ENCODE measurements around the gene GP1BA.

GP1BA gene

GRCh38 chr17:4974115-4974670, 42.1 kb downstream of the GP1BA start:
- no peak for DNase-seq (ENCODE audit: low read depth)

DNA sequence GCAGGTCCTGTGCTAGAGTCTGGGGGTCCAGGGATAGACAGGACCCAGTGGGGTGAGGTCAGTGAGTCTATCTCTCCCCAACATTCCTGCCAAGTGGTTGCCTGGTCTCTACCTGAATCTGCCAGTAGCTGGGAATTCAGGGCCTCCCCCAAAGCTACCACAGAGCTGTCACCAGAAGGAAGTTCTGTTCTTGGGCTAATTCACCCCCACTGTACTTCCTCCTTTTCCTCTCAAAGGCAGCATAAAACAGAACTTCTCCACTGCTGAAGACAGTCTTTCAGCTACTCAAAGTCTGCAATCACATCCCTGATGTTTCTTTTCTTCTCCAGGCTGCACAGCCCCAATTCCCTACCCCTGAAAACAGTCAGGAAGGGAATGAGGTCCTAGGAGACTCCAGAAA, 46.6 kb downstream of the GP1BA start:
- DNase-seq (ENCODE audit: low read depth): no peak

DNA sequence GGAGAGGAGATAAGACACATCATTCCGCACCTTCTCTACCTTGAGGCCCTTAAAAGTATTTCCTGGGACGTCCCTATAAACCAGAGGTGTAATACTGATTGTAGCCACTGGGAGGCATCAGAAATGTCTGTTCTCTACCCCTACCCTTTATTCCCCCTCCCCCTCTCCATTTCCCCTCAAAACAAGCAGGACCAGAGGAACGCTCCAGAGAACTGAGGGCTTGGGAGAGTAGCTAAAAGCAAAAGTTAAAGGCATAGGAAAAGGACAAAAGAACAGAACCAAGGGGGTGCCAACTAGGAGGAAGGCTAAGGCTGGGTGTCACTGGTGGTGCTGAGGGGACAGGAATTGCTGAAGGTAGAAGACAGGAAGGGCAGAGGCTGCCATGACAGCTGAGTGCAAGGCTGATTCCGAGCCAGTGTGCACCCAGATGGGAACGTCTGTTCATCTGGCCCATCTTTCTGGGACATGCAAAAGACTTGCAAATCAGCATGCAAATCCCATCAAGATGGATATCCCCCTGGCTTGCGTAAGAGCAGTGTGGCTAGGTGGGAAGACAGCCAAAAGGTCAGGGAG, 48.7 kb downstream of the GP1BA start:
- no peak for DNase-seq (ENCODE audit: low read depth)

GRCh38 chr17:4982305-4982704, 50.2 kb downstream of the GP1BA start:
- no peak for DNase-seq (ENCODE audit: low read depth)
